Measurements from ENCODE around the gene SDHA.

DNA sequence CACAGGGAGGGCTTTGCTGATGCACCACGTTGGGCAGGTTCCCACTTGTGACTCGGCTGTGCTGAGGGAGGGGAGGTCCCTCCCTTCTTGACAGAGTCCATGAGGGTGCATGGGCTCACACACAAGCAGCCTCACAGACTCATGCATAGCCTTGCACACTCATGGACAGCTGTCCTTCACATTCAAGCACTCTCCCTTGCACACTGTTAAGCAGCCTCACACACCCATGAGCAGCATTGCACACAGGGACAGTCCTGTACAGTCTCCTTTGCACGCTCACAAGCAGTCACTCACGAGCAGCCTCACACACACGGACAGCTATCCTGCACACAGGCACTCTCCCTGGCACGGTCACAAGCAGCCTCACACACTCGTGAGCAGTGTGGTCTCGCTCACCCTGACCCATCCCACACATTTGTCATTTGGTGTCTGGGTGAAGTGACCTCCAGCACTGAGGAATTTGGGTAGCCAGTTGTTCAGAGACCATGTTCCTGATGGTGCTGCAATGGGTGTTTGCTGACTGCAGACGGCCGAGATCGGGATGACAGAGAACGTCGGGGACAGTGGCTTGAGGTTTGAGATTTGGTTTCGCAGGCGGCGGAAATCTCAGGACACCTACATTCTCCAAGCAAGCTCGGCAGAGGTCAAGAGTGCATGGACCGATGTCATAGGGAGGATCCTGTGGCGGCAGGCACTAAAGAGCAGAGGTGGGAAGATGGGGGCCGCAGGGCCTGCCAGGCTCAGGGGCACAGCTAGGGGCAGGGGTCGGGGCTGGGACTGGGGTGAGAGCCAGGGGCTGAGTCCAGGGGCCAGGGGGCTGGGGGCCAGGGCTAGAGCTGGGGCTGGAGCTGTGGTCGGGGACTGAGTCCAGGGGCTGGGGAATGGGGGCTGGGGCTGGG is 44.5 kb upstream of the SDHA start:
- TF ChIP-seq ELF1 (IDR thresholded peaks at IDR 0.05; ENCODE audit: borderline replicate concordance, low read depth) (no peak), SRF (IDR thresholded peaks at IDR 0.05; ENCODE audit: low read depth) (no peak), RAD21 (IDR thresholded peaks at IDR 0.05; ENCODE audit: low read depth) (no peak), JUND (IDR thresholded peaks at IDR 0.05) (no peak), YY1 (IDR thresholded peaks at IDR 0.05; ENCODE audit: extremely low read depth, insufficient replicate concordance, low read depth, low read length) (no peak), EZH2 (IDR thresholded peaks at IDR 0.05) (no peak), EZH2phosphoT487 (IDR thresholded peaks at IDR 0.05; ENCODE audit: borderline replicate concordance) (no peak), POLR2A (IDR thresholded peaks at IDR 0.05; ENCODE audit: borderline replicate concordance, extremely low read depth, insufficient read depth, insufficient read length) (no peak), EGR1 (IDR thresholded peaks at IDR 0.05; ENCODE audit: low read depth) (no peak), SP1 (IDR thresholded peaks at IDR 0.05; ENCODE audit: low read depth) (no peak), POLR2AphosphoS5 (IDR thresholded peaks at IDR 0.05; ENCODE audit: low read depth, low read length) (no peak)
- TF ChIP-seq, protein P1, sequence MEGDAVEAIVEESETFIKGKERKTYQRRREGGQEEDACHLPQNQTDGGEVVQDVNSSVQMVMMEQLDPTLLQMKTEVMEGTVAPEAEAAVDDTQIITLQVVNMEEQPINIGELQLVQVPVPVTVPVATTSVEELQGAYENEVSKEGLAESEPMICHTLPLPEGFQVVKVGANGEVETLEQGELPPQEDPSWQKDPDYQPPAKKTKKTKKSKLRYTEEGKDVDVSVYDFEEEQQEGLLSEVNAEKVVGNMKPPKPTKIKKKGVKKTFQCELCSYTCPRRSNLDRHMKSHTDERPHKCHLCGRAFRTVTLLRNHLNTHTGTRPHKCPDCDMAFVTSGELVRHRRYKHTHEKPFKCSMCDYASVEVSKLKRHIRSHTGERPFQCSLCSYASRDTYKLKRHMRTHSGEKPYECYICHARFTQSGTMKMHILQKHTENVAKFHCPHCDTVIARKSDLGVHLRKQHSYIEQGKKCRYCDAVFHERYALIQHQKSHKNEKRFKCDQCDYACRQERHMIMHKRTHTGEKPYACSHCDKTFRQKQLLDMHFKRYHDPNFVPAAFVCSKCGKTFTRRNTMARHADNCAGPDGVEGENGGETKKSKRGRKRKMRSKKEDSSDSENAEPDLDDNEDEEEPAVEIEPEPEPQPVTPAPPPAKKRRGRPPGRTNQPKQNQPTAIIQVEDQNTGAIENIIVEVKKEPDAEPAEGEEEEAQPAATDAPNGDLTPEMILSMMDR (IDR thresholded peaks at IDR 0.05 in 2 of 3, conservative IDR thresholded peaks at IDR 0.05 in 1 of 3; ENCODE audit: borderline replicate concordance in 1 of 3, insufficient read depth in 1 of 3, low read depth in 2 of 3, low read length in 2 of 3): no peak
- TF ChIP-seq, protein P2, sequence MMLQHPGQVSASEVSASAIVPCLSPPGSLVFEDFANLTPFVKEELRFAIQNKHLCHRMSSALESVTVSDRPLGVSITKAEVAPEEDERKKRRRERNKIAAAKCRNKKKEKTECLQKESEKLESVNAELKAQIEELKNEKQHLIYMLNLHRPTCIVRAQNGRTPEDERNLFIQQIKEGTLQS (IDR thresholded peaks at IDR 0.05): no peak
- TF ChIP-seq, protein P3, sequence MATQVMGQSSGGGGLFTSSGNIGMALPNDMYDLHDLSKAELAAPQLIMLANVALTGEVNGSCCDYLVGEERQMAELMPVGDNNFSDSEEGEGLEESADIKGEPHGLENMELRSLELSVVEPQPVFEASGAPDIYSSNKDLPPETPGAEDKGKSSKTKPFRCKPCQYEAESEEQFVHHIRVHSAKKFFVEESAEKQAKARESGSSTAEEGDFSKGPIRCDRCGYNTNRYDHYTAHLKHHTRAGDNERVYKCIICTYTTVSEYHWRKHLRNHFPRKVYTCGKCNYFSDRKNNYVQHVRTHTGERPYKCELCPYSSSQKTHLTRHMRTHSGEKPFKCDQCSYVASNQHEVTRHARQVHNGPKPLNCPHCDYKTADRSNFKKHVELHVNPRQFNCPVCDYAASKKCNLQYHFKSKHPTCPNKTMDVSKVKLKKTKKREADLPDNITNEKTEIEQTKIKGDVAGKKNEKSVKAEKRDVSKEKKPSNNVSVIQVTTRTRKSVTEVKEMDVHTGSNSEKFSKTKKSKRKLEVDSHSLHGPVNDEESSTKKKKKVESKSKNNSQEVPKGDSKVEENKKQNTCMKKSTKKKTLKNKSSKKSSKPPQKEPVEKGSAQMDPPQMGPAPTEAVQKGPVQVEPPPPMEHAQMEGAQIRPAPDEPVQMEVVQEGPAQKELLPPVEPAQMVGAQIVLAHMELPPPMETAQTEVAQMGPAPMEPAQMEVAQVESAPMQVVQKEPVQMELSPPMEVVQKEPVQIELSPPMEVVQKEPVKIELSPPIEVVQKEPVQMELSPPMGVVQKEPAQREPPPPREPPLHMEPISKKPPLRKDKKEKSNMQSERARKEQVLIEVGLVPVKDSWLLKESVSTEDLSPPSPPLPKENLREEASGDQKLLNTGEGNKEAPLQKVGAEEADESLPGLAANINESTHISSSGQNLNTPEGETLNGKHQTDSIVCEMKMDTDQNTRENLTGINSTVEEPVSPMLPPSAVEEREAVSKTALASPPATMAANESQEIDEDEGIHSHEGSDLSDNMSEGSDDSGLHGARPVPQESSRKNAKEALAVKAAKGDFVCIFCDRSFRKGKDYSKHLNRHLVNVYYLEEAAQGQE (IDR thresholded peaks at IDR 0.05; ENCODE audit: low read depth): no peak

Data from HCT116 (cell line).